CD4-positive, alpha-beta T cell treated with Interleukin-4 for 1 hour (primary cell): ENCODE results near the gene LRRC19.

ENCODE experiments used
- DNase-seq, 2 donors: peaks; one replicate each; pipeline ENCODE4 v3.0.0-alpha.2; 2020 to 2022

The LRRC19 gene, protein sequence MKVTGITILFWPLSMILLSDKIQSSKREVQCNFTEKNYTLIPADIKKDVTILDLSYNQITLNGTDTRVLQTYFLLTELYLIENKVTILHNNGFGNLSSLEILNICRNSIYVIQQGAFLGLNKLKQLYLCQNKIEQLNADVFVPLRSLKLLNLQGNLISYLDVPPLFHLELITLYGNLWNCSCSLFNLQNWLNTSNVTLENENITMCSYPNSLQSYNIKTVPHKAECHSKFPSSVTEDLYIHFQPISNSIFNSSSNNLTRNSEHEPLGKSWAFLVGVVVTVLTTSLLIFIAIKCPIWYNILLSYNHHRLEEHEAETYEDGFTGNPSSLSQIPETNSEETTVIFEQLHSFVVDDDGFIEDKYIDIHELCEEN

DNA sequence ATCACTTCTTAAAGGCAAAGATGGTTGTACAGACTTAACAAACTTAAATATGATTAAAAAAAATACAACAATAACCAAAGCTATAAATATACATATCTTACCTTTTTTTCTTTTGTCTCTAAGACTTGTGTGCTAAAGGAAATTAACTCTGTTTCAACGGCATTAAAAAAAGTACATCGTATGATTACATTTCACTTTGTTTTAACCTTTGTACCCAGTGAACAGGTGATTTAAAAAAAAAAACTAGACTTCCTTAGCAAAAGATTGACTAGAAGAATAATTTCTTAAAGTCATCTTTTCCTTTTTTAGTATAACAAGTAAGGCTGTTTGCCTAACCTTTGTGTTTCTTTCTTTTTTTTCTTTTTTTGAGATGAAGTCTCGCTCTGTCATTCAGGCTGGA is at the start of gene LRRC19:
Gene LRRC19 (minus strand): TSS at position 182 of the 400 bp plus-strand sequence. CDS start 5,978 bp downstream, outside the sequence.
- DNase-seq = no peak

GRCh38 chr9:27054841-27055240 is 49.4 kb upstream of the LRRC19 start:
- DNase-seq = no peak

GRCh38 chr9:27054125-27054524 is 48.7 kb upstream of the LRRC19 start:
- DNase-seq = no peak

GRCh38 chr9:27053369-27054022 is 48.0 kb upstream of the LRRC19 start:
- DNase-seq = no peak

DNA sequence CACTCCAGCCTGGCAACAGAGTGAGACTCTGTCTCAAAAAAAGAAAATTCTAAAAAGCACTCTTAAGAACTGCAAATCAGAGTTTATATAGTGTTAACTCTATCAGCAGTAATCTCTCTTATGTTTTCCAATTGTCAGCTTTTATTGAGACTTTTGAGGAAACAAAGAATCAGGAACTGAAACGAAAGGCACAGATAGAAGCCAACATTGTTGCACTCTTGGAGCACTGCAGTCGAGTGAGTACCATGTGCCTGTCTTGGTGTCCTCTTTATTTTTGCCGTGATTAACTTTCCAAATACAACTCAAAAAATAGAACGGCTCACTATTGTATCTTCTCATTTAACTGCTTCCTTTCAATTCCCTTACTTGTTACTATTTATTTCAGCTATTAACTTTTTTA is 41.7 kb upstream of the LRRC19 start:
- no peak for DNase-seq

GRCh38 chr9:27043176-27043575 is 37.7 kb upstream of the LRRC19 start:
- DNase-seq = no peak

DNA sequence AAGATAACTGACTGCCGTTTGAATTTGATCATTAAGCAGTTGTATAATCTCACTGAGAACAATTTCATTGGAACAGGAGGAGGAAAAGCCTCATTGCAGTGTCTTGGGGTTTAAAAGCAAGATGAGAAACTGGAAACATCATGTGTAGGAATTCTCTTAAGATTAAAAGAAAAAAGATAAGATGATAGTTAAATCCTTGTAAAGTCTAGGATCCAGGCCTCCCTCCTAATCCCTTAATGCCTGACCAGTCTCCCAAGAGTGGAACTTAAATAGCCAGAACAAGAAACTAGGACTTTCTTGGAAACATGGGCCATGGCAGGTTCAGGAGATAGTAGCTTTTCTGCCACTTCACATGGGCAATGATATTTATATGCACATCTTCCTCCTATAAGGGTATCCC is 37.0 kb upstream of the LRRC19 start:
- no peak for DNase-seq

GRCh38 chr9:27041746-27042145 is 36.3 kb upstream of the LRRC19 start:
- no peak for DNase-seq

GRCh38 chr9:27037499-27037898 is 32.0 kb upstream of the LRRC19 start:
- no peak for DNase-seq

GRCh38 chr9:27033815-27034403 is 28.4 kb upstream of the LRRC19 start:
- DNase-seq = peak; percentile 12 to 44

GRCh38 chr9:27029186-27029585 is 23.7 kb upstream of the LRRC19 start:
- no peak for DNase-seq

DNA sequence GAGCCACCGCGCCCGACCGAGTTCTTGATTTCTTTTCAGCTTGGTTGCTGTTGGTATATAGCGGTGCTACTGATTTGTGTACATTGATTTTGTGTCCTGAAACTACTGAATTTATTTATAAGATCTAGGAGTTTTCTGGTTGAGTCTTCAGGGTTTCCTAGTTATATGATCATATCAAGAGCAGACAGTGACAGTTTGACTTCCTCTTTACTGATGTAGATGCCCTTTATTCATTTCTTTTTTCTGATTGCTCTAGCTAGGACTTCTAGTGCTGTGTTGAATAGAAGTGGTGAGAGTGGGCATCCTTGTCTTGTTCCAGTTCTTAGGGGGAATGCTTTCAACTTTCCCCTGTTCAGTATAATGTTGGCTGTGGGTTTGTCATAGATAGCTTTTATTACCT is 17.4 kb upstream of the LRRC19 start:
- no peak for DNase-seq

- DNase-seq = no peak
Measured at GRCh38 chr9:27019589-27019988, 14.1 kb upstream of the LRRC19 start.

DNA sequence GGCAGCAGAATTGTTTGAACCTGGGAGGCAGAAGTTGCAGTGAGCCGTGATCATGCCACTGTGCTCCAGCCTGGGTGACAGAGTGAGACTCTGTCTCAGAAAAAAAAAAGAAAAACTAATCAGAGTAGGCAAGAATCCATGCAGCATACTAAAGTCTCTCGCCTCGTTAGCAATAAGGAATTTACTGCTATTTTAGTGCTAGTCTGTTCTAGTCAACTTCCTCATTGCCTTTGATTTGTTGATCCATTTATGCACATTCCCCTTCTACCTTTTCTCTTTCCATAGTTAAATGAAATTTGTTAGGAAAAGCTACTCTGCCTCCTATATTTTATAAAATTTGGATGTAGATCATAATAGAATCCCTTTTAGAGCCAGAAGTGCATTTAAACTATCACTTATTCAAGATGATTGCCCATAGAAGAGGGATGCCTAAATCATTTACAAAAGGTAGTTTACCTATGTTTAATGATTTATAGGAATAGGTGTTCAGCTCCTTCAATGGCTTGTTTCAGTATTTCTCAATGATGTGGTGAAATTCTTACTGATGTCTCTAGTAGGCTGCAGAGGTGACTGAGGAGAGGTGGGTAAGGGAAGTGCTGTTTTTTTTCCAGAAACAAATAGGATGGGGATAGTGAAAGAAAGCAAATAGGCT is 1.9 kb downstream of the LRRC19 start:
- no peak for DNase-seq

- DNase-seq = no peak
Measured at GRCh38 chr9:26995810-26996209, 9.7 kb downstream of the LRRC19 start.

GRCh38 chr9:26983340-26983739 is 22.1 kb downstream of the LRRC19 start:
- DNase-seq = no peak

GRCh38 chr9:26975728-26976707 is 29.5 kb downstream of the LRRC19 start:
- DNase-seq = peak in 1 of 2 donors; percentile 25

GRCh38 chr9:26974927-26975326 is 30.5 kb downstream of the LRRC19 start:
- DNase-seq = no peak

- DNase-seq = no peak
Measured at GRCh38 chr9:26973989-26974388, 31.5 kb downstream of the LRRC19 start.

GRCh38 chr9:26971721-26972120 is 33.8 kb downstream of the LRRC19 start:
- no peak for DNase-seq

GRCh38 chr9:26956860-26957233 is 48.6 kb downstream of the LRRC19 start:
- no peak for DNase-seq
